Kidney epithelial cell (primary cell): Measurements from ENCODE around the gene ZFR2. TPM values are rescaled to one million over a fixed set of nuclear protein-coding genes. Genes with fewer than 3 reads are reported as not detected.

Source experiments
- DNase-seq: peaks from one replicate; pipeline ENCODE4 v3.0.0-alpha.2; 2010; ENCODE audit warnings: low read depth
- H3K27me3 ChIP-seq: 2 replicates; pipeline ENCODE4 v1.6.0; 2011; ENCODE audit warnings: low read length; ENCODE audit not compliant: control insufficient read depth, insufficient read depth
- H3K36me3 ChIP-seq: 2 replicates; pipeline ENCODE4 v1.5.1; 2011; ENCODE audit warnings: low read length; ENCODE audit not compliant: control insufficient read depth, insufficient read depth
- H3K4me3 ChIP-seq: 2 replicates; pipeline ENCODE4 v1.5.1; 2011; ENCODE audit warnings: low read depth, mild to moderate bottlenecking, control low read depth, low read length
- CTCF ChIP-seq: IDR thresholded peaks from 2 replicates; pipeline ENCODE4 v1.5.1; 2011; ENCODE audit warnings: mild to moderate bottlenecking, moderate library complexity, low read length, control low read depth, inconsistent platforms; ENCODE audit not compliant: insufficient read depth, poor library complexity, severe bottlenecking
- total RNA-seq: library from RNA; depleted of rRNA; stranded (reverse); fragments of >200 nt; gene quantifications from 2 replicates; pipeline ENCODE4 v1.2.3, GENCODE V29; 2015

The ZFR2 gene
- total RNA-seq, 1 donor from 2014 or later, result 0.17 TPM

GRCh38 chr19:3780786-3781304 lies 88.0 kb downstream of the ZFR2 start:
- TF ChIP-seq CTCF, result no peak
- Histone ChIP-seq H3K27me3 (peaks cover 22% of the 10 kb centered on the region), H3K36me3 (no peaks in the 10 kb centered on the region), H3K4me3 (no peak overlapping the region)
- DNase-seq, result no peak

- no peak for DNase-seq
- Histone ChIP-seq H3K27me3 (peaks cover 8% of the 10 kb centered on the region), H3K4me3 (no peak overlapping the region), H3K36me3 (no peaks in the 10 kb centered on the region)
- no peak for TF ChIP-seq CTCF
Observed at GRCh38 chr19:3778899-3779723, 89.7 kb downstream of the ZFR2 start.

GRCh38 chr19:3778104-3778867 lies 90.6 kb downstream of the ZFR2 start:
- Histone ChIP-seq H3K36me3 (no peaks in the 10 kb centered on the region), H3K27me3 (peaks cover 4% of the 10 kb centered on the region), H3K4me3 (no peak overlapping the region)
- DNase-seq, result no peak
- no peak for TF ChIP-seq CTCF

- Histone ChIP-seq H3K4me3 (no peak overlapping the region), H3K27me3 (peaks cover 10% of the 10 kb centered on the region), H3K36me3 (no peaks in the 10 kb centered on the region)
- TF ChIP-seq CTCF, result no peak
- DNase-seq, result no peak
Observed at GRCh38 chr19:3776479-3777040, 92.3 kb downstream of the ZFR2 start.

- Histone ChIP-seq H3K27me3 (peaks cover 14% of the 10 kb centered on the region), H3K4me3 (no peak overlapping the region), H3K36me3 (no peaks in the 10 kb centered on the region)
- no peak for TF ChIP-seq CTCF
- no peak for DNase-seq
Observed at GRCh38 chr19:3775831-3776230, 93.0 kb downstream of the ZFR2 start.
